ENCODE results near the gene GDPD4. TPM values are rescaled to one million over a fixed set of nuclear protein-coding genes. Genes with fewer than 3 reads are reported as not detected.

The GDPD4 gene
- total RNA-seq, 1 donor from 2014 or later = 0.08 TPM

DNA sequence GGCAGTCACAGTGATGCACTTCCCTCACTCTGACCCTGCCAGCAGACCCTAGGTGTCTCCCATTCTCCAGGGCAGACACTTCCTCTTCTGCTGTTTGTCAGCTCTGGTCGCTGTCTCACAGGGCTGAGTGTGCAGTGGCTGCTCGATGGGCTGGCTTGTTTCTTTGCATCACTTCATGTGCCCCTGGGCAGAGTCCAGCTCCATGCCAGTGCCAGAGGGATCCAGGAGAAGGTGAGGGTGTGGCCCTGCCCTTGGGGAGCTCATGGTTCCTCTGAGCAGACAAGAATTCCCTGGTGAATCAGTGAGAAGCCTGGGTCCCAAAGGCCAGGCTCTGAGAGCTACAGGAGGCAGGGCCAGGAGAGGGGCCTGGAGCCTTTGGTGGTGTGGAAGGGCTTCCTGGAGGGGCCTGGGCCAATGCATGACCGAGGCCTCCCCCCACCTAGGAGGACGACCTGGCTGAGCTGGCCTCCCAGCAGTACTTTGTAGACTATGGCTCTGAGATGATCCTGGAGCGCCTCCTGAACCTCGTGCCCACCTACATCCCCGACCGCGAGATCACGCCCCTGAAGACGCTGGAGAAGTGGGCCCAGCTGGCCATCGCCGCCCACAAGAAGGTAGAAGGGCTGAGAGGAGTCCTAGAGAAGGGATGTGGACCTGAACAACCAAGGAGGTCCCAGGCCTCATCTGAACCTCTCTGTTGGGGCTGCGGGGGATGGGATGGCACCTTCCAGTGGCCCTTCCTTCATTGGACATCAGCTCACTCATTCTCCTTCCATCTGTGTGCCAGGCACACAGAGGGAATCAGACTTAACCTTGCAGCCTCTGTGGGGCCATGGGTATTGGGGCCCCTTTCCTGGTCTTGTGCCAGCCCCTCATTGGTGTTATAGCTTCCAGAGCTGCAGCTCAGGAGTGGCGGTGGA is 107.3 kb downstream of the GDPD4 start:
- Histone ChIP-seq H3K4me3 (ENCODE audit: low read depth, low read length) (no peak overlapping the region), H3K27me3 (ENCODE audit: control insufficient read depth, insufficient read depth, low read length) (no peaks in the 10 kb centered on the region), H3K36me3 (ENCODE audit: control insufficient read depth, insufficient read depth, low read length) (no peaks in the 10 kb centered on the region)
- TF ChIP-seq, protein P1, sequence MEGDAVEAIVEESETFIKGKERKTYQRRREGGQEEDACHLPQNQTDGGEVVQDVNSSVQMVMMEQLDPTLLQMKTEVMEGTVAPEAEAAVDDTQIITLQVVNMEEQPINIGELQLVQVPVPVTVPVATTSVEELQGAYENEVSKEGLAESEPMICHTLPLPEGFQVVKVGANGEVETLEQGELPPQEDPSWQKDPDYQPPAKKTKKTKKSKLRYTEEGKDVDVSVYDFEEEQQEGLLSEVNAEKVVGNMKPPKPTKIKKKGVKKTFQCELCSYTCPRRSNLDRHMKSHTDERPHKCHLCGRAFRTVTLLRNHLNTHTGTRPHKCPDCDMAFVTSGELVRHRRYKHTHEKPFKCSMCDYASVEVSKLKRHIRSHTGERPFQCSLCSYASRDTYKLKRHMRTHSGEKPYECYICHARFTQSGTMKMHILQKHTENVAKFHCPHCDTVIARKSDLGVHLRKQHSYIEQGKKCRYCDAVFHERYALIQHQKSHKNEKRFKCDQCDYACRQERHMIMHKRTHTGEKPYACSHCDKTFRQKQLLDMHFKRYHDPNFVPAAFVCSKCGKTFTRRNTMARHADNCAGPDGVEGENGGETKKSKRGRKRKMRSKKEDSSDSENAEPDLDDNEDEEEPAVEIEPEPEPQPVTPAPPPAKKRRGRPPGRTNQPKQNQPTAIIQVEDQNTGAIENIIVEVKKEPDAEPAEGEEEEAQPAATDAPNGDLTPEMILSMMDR (IDR thresholded peaks at IDR 0.05; ENCODE audit: insufficient read depth, low read length, poor library complexity, severe bottlenecking) = no peak
- no peak for DNase-seq (ENCODE audit: low read depth)

DNA sequence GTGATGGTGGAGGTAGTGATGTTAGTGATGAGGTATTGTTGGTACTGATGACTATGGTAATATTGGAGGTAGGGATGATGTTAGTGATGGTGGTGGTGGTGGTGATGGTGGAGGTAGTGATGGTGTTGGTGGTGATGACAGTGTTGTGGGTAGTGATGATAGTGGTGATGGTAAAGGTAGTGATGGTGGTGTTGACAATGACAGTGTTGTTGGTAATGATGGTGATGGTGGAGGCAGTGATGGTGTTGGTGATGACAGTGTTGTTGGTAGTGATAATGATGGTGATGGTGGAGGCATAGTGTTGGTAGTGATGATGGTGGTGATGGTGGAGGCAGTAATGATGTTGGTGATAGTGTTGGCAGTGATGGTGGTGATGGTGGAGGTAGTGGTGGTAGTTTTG is 108.3 kb downstream of the GDPD4 start:
- DNase-seq (ENCODE audit: low read depth) = no peak
- H3K36me3 ChIP-seq (ENCODE audit: control insufficient read depth, insufficient read depth, low read length) = no peaks in the 10 kb centered on the region
- no peak overlapping the region for H3K4me3 ChIP-seq (ENCODE audit: low read depth, low read length)
- TF ChIP-seq, protein P1 (IDR thresholded peaks at IDR 0.05; ENCODE audit: insufficient read depth, low read length, poor library complexity, severe bottlenecking) = no peak
- no peaks in the 10 kb centered on the region for H3K27me3 ChIP-seq (ENCODE audit: control insufficient read depth, insufficient read depth, low read length)

DNA sequence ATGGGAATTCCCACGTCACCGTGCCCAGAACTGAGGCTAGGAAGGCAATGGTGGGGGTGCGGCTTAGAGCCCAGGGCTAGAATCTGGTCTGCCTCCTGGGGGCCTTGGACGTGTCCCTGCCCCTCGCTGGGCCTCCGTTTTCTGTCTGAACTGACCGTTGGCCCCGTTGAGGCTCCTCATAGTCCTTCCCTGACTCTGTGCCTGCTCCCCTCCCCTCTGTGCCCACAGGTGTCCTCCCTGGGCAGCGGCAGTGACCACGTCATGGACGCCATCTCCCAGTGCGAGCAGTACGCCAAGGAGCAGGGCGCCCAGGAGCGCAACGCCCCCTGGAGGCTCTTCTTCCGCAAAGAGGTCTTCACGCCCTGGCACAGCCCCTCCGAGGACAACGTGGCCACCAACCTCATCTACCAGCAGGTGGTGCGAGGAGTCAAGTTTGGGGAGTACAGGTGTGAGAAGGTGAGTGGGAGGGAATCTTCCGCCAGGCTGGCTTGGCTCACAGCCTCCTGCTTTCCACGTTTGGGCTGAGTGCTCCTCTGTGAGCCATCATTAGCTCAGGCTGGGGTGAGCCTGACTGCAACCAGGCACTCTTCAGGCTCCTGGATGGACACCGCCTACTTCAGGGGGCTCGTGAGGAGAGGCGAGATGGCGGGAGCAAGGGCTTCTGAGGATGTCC is 109.5 kb downstream of the GDPD4 start:
- peak overlapping the region; percentile 22 for H3K4me3 ChIP-seq (ENCODE audit: low read depth, low read length)

DNA sequence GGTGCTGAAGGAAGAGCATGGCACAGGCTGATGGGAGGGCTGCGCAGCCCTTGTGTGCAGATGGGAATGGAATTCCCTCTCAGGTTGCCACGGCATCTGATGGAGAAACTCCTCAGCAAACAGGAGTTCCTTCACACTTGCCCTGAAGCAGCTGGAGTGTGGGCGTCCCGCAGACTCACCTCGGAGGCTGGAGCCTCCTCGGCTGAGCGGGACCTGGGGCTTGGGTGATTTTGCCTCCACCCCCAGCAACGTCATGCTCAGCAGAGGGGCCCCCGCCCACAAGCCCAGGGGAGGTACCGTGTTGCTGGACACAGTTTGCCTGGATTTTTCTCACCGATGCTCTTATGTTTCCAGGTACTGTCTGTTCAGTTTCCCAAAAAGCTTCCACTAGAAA is 110.1 kb downstream of the GDPD4 start:
- H3K4me3 ChIP-seq (ENCODE audit: low read depth, low read length) = peak overlapping the region; percentile 22
- TF ChIP-seq, protein P1 (IDR thresholded peaks at IDR 0.05; ENCODE audit: insufficient read depth, low read length, poor library complexity, severe bottlenecking) = no peak
- DNase-seq (ENCODE audit: low read depth) = no peak

More for the DNA sequence above, 109.5 kb downstream of the GDPD4 start:
- TF ChIP-seq, protein P1 (IDR thresholded peaks at IDR 0.05; ENCODE audit: insufficient read depth, low read length, poor library complexity, severe bottlenecking) = peak; percentile 89
- peak; percentile 47 for DNase-seq (ENCODE audit: low read depth)
- Histone ChIP-seq H3K36me3 (ENCODE audit: control insufficient read depth, insufficient read depth, low read length) (no peaks in the 10 kb centered on the region), H3K27me3 (ENCODE audit: control insufficient read depth, insufficient read depth, low read length) (no peaks in the 10 kb centered on the region)

DNA sequence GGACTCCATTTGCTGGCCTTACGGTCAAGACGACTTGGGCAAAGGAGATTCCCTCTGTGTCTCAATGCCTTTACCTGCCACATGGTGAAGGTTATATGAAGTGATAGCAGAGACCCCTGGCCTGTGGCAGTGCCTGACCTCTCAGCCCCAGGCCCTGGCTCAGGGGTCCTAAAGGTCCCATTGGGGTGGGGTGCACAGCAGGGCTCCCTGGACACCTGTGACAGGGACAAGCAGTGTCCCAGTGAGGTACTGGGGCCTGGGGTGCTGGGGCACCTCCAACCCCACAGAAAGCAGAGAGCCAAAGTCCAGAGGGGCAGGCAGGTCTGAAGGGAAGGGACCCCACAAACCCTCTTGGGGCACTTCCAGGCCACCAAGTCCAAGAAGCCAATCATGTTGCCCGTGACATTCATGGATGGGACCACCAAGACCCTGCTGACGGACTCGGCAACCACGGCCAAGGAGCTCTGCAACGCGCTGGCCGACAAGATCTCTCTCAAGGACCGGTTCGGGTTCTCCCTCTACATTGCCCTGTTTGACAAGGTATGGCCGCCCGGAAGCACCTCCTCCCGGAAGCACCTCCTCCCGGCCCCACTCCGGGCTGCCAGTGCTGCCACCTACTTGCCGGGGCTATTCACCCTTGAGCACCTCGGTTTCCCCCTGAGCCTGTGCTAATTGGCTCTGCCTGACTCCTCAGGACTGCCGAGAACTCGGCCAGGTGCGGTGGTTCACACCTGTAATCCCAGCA is 111.0 kb downstream of the GDPD4 start:
- Histone ChIP-seq H3K36me3 (ENCODE audit: control insufficient read depth, insufficient read depth, low read length) (no peaks in the 10 kb centered on the region), H3K27me3 (ENCODE audit: control insufficient read depth, insufficient read depth, low read length) (no peaks in the 10 kb centered on the region), H3K4me3 (ENCODE audit: low read depth, low read length) (no peak overlapping the region)
- TF ChIP-seq, protein P1 (IDR thresholded peaks at IDR 0.05; ENCODE audit: insufficient read depth, low read length, poor library complexity, severe bottlenecking) = no peak
- DNase-seq (ENCODE audit: low read depth) = no peak

More for the DNA sequence above, 110.1 kb downstream of the GDPD4 start:
- no peaks in the 10 kb centered on the region for H3K36me3 ChIP-seq (ENCODE audit: control insufficient read depth, insufficient read depth, low read length)
- no peaks in the 10 kb centered on the region for H3K27me3 ChIP-seq (ENCODE audit: control insufficient read depth, insufficient read depth, low read length)
